DOHH2 (cell line): Measurements from ENCODE around the gene AUTS2.

Source experiments
- H3F3A ChIP-seq: fragments of 200-600 bp; sonication (generic), shearing (Covaris generic); 2 replicates; pipeline ENCODE4 v1.6.0; 2016; ENCODE audit warnings: antibody characterized with exemption, mild to moderate bottlenecking; ENCODE audit not compliant: control insufficient read depth, insufficient read depth
- H3K27ac ChIP-seq: fragments of 200-600 bp; sonication (generic); 2 replicates; pipeline ENCODE4 v1.5.1; 2014; ENCODE audit warnings: low read depth, mild to moderate bottlenecking, low read length, moderate library complexity
- H3K27me3 ChIP-seq: fragments of 200-600 bp; sonication (generic); 2 replicates; pipeline ENCODE4 v1.6.1; 2014; ENCODE audit warnings: mild to moderate bottlenecking, low read length, mixed read lengths; ENCODE audit not compliant: control insufficient read depth
- H3K36me3 ChIP-seq: fragments of 200-600 bp; sonication (generic); 2 replicates; pipeline ENCODE4 v1.6.1; 2014; ENCODE audit warnings: mild to moderate bottlenecking, low read length, moderate library complexity, mixed read lengths; ENCODE audit not compliant: control insufficient read depth
- H3K4me1 ChIP-seq: fragments of 200-600 bp; sonication (generic); 2 replicates; pipeline ENCODE4 v1.6.1; 2014; ENCODE audit warnings: mild to moderate bottlenecking, low read length, mixed read lengths; ENCODE audit not compliant: control insufficient read depth
- H3K4me2 ChIP-seq: fragments of 200-600 bp; sonication (generic); 2 replicates; pipeline ENCODE4 v1.6.0; 2014; ENCODE audit warnings: mild to moderate bottlenecking, low read length, moderate library complexity
- H3K4me3 ChIP-seq: fragments of 200-600 bp; sonication (generic); 2 replicates; pipeline ENCODE4 v1.5.1; 2014; ENCODE audit warnings: mild to moderate bottlenecking, low read length, mixed read lengths
- H3K79me2 ChIP-seq: fragments of 200-600 bp; sonication (generic); 2 replicates; pipeline ENCODE4 v1.6.1; 2014; ENCODE audit warnings: mild to moderate bottlenecking, low read length, mixed read lengths; ENCODE audit not compliant: control insufficient read depth
- H3K9me2 ChIP-seq: fragments of 200-600 bp; sonication (generic); replicated peaks from 2 replicates; pipeline ENCODE4 v1.6.1; 2014; ENCODE audit warnings: mild to moderate bottlenecking, low read length, mixed read lengths; ENCODE audit not compliant: control insufficient read depth
- H3K9me3 ChIP-seq: fragments of 200-600 bp; sonication (generic); 2 replicates; pipeline ENCODE4 v1.6.1; 2014; ENCODE audit warnings: antibody characterized with exemption, low read length, mixed read lengths; ENCODE audit not compliant: control insufficient read depth, insufficient read depth
- H4K20me1 ChIP-seq: fragments of 200-600 bp; sonication (generic); 2 replicates; pipeline ENCODE4 v1.6.0; 2014; ENCODE audit warnings: low read depth, mild to moderate bottlenecking, antibody characterized with exemption, low read length, moderate library complexity; ENCODE audit not compliant: control insufficient read depth, insufficient read depth
- CTCF ChIP-seq: fragments of 200-600 bp; sonication (generic); IDR thresholded peaks from one replicate; pipeline ENCODE4 v1.5.1; 2014; ENCODE audit warnings: antibody characterized with exemption, mild to moderate bottlenecking, low read depth, low read length; ENCODE audit not compliant: poor library complexity, severe bottlenecking
- EZH2phosphoT487 ChIP-seq: fragments of 200-600 bp; sonication (generic); IDR thresholded peaks from 2 replicates; pipeline ENCODE4 v1.6.1; 2017; ENCODE audit warnings: borderline replicate concordance, mild to moderate bottlenecking, antibody characterized with exemption, low read length, moderate library complexity, mixed read lengths

The AUTS2 gene

GRCh38 chr7:69738396-69738951 lies 140.2 kb downstream of the AUTS2 start:
- Histone ChIP-seq H3K36me3 (no peaks in the 10 kb centered on the region), H4K20me1 (peaks cover 54% of the 10 kb centered on the region), H3K79me2 (peaks cover 99% of the 10 kb centered on the region), H3F3A (peaks cover 3% of the 10 kb centered on the region; the same call in 1 of the 2 replicates), H3K4me1 (peaks cover 75% of the 10 kb centered on the region), H3K4me2 (peak overlapping the region; percentile 62), H3K27me3 (no peaks in the 10 kb centered on the region), H3K4me3 (peak overlapping the region; percentile 45), H3K9me2 (no peaks in the 10 kb centered on the region), H3K9me3 (no peaks in the 10 kb centered on the region), H3K27ac (peak overlapping the region; percentile 38; the same call in 1 of the 2 replicates)
- TF ChIP-seq CTCF (no peak), EZH2phosphoT487 (no peak)

GRCh38 chr7:69739190-69739589 lies 140.9 kb downstream of the AUTS2 start:
- Histone ChIP-seq H3K4me2 (peak overlapping the region; percentile 62), H3F3A (peaks cover 3% of the 10 kb centered on the region; the same call in 1 of the 2 replicates), H3K27me3 (no peaks in the 10 kb centered on the region), H3K9me3 (no peaks in the 10 kb centered on the region), H3K9me2 (no peaks in the 10 kb centered on the region), H4K20me1 (peaks cover 54% of the 10 kb centered on the region), H3K27ac (peak overlapping the region; percentile 38), H3K36me3 (no peaks in the 10 kb centered on the region), H3K4me3 (peak overlapping the region; percentile 45), H3K79me2 (peaks cover 99% of the 10 kb centered on the region), H3K4me1 (peaks cover 73% of the 10 kb centered on the region)
- no peak for TF ChIP-seq CTCF

GRCh38 chr7:69739931-69740431 lies 141.7 kb downstream of the AUTS2 start:
- Histone ChIP-seq H3K4me3 (peak overlapping the region; percentile 45), H3F3A (peaks cover 3% of the 10 kb centered on the region; the same call in 1 of the 2 replicates), H3K27me3 (no peaks in the 10 kb centered on the region), H3K27ac (peak overlapping the region; percentile 38), H3K9me2 (no peaks in the 10 kb centered on the region), H3K4me1 (peaks cover 73% of the 10 kb centered on the region), H3K9me3 (no peaks in the 10 kb centered on the region), H4K20me1 (peaks cover 49% of the 10 kb centered on the region), H3K4me2 (peak overlapping the region; percentile 62), H3K79me2 (peaks cover 99% of the 10 kb centered on the region), H3K36me3 (no peaks in the 10 kb centered on the region)
- TF ChIP-seq CTCF (no peak), EZH2phosphoT487 (no peak)
